WTC11 (cell line): ENCODE data around the gene SLC25A45.

Experiments
- AFF4 ChIP-seq: sonication (generic); formaldehyde crosslinking; IDR thresholded peaks from 2 replicates; pipeline ENCODE4 v1.8.1; 2023; ENCODE audit warnings: mild to moderate bottlenecking, missing genetic modification reagents, borderline replicate concordance
- ATF2 ChIP-seq: sonication (generic); formaldehyde crosslinking; IDR thresholded peaks from 2 replicates; pipeline ENCODE4 v1.8.1; 2022; ENCODE audit warnings: low read depth, missing genetic modification reagents, borderline replicate concordance
- CTCF ChIP-seq: fragments of 200-600 bp; IDR thresholded peaks from 2 replicates; pipeline ENCODE4 v1.8.0; 2022; ENCODE audit warnings: antibody characterized with exemption
- RELA ChIP-seq: sonication (generic); formaldehyde crosslinking; IDR thresholded peaks from 2 replicates; pipeline ENCODE4 v1.8.1; 2022; ENCODE audit warnings: missing genetic modification reagents, mild to moderate bottlenecking, borderline replicate concordance
- ZNF512 ChIP-seq: sonication (generic); formaldehyde crosslinking; IDR thresholded peaks from 2 replicates; pipeline ENCODE4 v1.8.1; 2022; ENCODE audit warnings: missing genetic modification reagents, borderline replicate concordance

- no peak for TF ChIP-seq ATF2
- TF ChIP-seq ZNF512 (CRISPR knock-in tag) = no peak
- peak; percentile 62; the same call in 1 of the 2 replicates for TF ChIP-seq RELA
- TF ChIP-seq CTCF = no peak
- no peak for TF ChIP-seq AFF4 (CRISPR knock-in tag)
Measured at GRCh38 chr11:65418681-65419459, 36.4 kb upstream of the SLC25A45 start.
